Measurements from ENCODE around the gene TBC1D24.

The TBC1D24 gene

GRCh38 chr16:2499454-2499853 lies 24.5 kb downstream of the TBC1D24 start:
- DNase-seq (ENCODE audit: low spot score) = no peak

GRCh38 chr16:2499890-2500429 lies 25.0 kb downstream of the TBC1D24 start:
- DNase-seq (ENCODE audit: low spot score) = no peak

- no peak for DNase-seq (ENCODE audit: low spot score)
These were observed 25.5 kb downstream of the TBC1D24 start for GRCh38 chr16:2500430-2500917.

- peak; percentile 83 for DNase-seq (ENCODE audit: low spot score)
These were observed 26.2 kb downstream of the TBC1D24 start for GRCh38 chr16:2500918-2501750.

- no peak for DNase-seq (ENCODE audit: low spot score)
These were observed 27.3 kb downstream of the TBC1D24 start for GRCh38 chr16:2501946-2502895.

GRCh38 chr16:2505695-2506094 lies 30.8 kb downstream of the TBC1D24 start:
- DNase-seq (ENCODE audit: low spot score) = no peak

- no peak for DNase-seq (ENCODE audit: low spot score)
These were observed 32.2 kb downstream of the TBC1D24 start for GRCh38 chr16:2507052-2507659.

- DNase-seq (ENCODE audit: low spot score) = no peak
These were observed 32.7 kb downstream of the TBC1D24 start for GRCh38 chr16:2507665-2508064.

- DNase-seq (ENCODE audit: low spot score) = no peak
These were observed 33.9 kb downstream of the TBC1D24 start for GRCh38 chr16:2508722-2509400.

- DNase-seq (ENCODE audit: low spot score) = peak; percentile 64
These were observed 36.3 kb downstream of the TBC1D24 start for GRCh38 chr16:2511128-2511800.

- no peak for DNase-seq (ENCODE audit: low spot score)
These were observed 37.2 kb downstream of the TBC1D24 start for GRCh38 chr16:2511996-2512734.

- DNase-seq (ENCODE audit: low spot score) = no peak
These were observed 37.9 kb downstream of the TBC1D24 start for GRCh38 chr16:2512735-2513404.

GRCh38 chr16:2513405-2514332 lies 38.7 kb downstream of the TBC1D24 start, which contains the start of gene ATP6V0C:
TSS of gene ATP6V0C (plus strand) at chr16:2513952. CDS start at chr16:2514104, 152 bp downstream.
- peak; percentile 89 for DNase-seq (ENCODE audit: low spot score)

GRCh38 chr16:2514333-2515179 lies 39.6 kb downstream of the TBC1D24 start:
- DNase-seq (ENCODE audit: low spot score) = no peak

- no peak for DNase-seq (ENCODE audit: low spot score)
These were observed 40.4 kb downstream of the TBC1D24 start for GRCh38 chr16:2515180-2515851.

- no peak for DNase-seq (ENCODE audit: low spot score)
These were observed 41.7 kb downstream of the TBC1D24 start for GRCh38 chr16:2516391-2517240.
